ENCODE measurements around the gene RAB6D. TPM values are rescaled to one million over a fixed set of nuclear protein-coding genes. Genes with fewer than 3 reads are reported as not detected.

RAB6D gene
- total RNA-seq, 1 experiment from 2014 or later = not detected

Other genes with a start within 250 kb of the RAB6D start
- 0.20 TPM in 1 of 2 replicates, not detected in the other for gene POTEE, start 154.6 kb downstream of the RAB6D start, total RNA-seq (2021)
- gene TUBA3D, start 112.0 kb upstream of the RAB6D start, total RNA-seq (2021) = not detected in 2 replicates
- gene MZT2A, start 128.2 kb upstream of the RAB6D start, total RNA-seq (2021) = 202 and 229 TPM in 2 replicates
- gene CCDC74A, start 163.7 kb upstream of the RAB6D start, total RNA-seq (2021) = 3.4 and 4.0 TPM in 2 replicates

Measured in PC-9 (cell line).